Stimulated activated CD8-positive, alpha-beta memory T cell treated with anti-CD3 and anti-CD28 coated beads, Interleukin-15, amount 100 ng/mL, for 24 hours (primary cell): Measurements from ENCODE around the gene C10orf143.
A peak's percentile ranks its signal among the peaks of the same experiment; 100 is the strongest.
"Not testable (repeated sequence)": the region's sequence is repeated elsewhere in the genome, so short reads cannot be mapped to it uniquely, and the experiment has no call there.

ENCODE experiments used
- DNase-seq: peaks from one replicate; pipeline ENCODE4 v3.0.0-alpha.2; 2020; ENCODE audit warnings: low read depth

C10orf143 gene

DNA sequence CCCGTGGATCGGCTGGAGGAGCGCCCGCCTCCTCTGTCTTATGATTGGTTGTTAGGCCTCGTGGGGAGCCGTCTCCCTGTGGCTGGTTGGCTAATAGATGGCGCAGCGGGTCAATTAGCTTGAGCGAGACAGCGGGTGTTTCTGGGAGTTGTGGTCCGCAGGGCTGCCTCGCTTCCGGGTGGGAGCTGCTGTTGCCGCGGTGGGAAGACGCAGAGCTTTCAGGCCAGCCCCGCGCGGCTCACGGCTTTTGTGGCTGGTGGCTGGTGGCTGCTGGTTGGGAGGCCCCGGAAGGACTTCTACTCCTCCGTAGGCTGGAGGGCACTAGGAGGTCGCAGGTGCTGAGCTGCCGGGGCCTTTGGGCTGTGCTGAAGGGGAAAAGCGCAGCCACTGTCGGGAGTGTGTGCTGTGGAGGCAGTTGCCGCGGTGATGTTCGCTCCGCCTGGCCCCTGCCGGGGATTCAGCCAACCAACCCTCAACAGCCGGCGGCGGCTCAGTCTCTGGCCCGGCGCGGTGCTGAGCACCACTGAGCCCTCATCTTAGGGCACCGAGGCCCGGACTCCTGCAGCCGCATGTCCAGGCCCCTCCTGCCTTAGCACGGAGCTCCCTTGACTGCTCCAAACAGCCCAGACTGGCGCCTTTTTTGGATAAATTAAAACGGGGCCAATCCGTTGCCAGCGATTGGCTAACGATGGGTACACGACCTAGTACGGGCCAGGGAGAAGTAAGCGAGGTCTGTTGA is 652 bp upstream of the C10orf143 start:
- DNase-seq = peak; percentile 69

GRCh38 chr10:130109796-130110245 is 809 bp downstream of the C10orf143 start:
- peak; percentile 13 for DNase-seq

GRCh38 chr10:130108934-130109604 is 1.6 kb downstream of the C10orf143 start:
- no peak for DNase-seq

GRCh38 chr10:130108146-130108545 is 2.5 kb downstream of the C10orf143 start:
- not testable (repeated sequence) for DNase-seq

- no peak for DNase-seq
These were observed 4.9 kb downstream of the C10orf143 start for GRCh38 chr10:130105724-130106123.

DNA sequence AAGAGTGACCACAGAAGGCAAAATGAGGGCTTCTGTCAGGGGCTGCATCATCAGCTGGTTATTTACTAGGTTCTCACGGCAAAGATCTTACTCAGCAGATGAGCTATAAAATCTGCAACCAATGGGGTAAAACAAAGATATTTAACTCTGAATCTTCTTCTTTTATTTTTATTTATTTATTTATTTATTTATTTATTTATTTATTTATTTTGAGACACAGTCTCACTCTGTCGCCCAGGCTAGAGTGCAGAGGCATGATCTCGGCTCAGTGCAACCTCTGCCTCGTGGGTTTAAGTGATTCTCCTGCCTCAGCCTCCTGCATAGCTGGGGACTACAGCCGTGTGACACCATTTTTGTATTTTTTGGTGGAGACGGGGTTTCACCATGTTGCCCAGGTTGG is 11.3 kb downstream of the C10orf143 start:
- no peak for DNase-seq

DNA sequence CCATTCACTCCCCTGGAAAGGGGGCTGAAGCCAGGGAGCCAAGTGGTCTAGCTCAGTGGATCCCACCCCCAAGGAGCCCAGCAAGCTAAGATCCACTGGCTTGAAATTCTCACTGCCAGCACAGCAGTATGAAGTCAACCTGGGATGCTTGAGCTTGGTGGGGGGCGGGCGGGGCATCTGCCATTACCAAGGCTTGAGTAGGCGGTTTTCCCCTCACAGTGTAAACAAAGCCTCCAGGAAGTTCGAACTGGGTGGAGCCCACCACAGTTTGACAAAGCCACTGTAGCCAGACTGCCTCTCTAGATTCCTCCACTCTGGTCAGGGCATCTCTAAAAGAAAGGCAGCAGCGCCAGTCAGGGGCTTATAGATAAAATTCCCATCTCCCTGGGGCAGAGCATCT is 20.1 kb downstream of the C10orf143 start:
- not testable (repeated sequence) for DNase-seq

- DNase-seq = no peak
These were observed 30.2 kb downstream of the C10orf143 start for GRCh38 chr10:130080461-130080814.

- no peak for DNase-seq
These were observed 30.8 kb downstream of the C10orf143 start for GRCh38 chr10:130079614-130080460.

DNA sequence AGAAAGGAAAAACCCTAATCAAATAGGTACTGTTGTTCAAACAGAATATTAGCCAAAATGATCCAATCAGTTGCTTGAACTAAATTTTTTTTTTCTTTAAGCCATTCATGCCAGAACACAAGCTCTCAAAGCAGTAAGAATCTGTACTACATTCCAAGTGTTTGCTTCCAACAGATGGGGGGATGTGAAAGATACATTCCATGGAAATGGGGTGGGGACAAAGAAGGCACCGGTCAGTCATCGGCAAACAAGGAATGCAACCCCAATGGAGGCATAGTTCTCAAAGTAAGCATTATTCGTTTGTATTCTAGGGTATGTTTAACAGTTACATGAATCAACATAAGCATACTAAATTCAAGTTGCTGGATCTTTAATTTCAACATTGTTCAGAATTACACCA is 32.5 kb downstream of the C10orf143 start:
- no peak for DNase-seq

GRCh38 chr10:130076681-130077080 is 33.9 kb downstream of the C10orf143 start:
- DNase-seq = no peak

DNA sequence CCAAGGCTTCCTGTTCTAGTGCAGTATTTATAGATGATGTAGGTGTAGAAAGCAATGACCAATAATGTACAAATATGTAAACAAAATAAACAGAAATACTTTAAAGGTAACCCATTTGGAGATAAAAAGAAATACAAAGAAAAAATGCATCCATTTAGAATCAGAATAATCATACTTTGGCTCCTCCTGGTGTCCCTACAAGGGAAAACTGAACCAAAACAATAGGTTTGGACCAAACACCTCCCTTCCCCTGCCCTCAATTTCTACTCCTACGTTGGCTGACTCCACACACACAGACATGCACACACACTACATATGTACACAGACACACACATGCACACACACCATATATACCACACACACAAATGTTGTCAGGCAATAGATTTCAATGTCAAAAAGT is 36.0 kb downstream of the C10orf143 start:
- no peak for DNase-seq

DNA sequence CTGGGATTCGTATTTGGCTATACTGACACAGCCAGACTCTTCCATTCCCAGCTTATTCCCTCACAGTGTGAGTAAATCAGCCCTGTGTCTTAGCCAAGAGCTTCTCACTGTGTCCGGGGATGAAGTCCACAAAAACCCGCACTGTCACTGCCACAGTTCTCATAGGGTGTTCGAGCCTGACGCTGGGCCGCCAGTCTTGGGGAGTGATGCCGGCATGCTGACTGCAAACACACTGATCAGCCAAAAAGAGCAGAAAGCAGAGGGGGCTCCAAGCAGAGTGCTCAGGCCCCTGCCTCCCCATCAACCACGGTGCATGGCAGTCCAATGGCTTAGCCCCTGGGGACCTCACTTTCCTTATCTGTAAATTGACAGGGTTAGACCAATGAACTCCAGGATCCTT is 36.7 kb downstream of the C10orf143 start:
- no peak for DNase-seq

GRCh38 chr10:130072247-130072646 is 38.4 kb downstream of the C10orf143 start:
- DNase-seq = no peak

DNA sequence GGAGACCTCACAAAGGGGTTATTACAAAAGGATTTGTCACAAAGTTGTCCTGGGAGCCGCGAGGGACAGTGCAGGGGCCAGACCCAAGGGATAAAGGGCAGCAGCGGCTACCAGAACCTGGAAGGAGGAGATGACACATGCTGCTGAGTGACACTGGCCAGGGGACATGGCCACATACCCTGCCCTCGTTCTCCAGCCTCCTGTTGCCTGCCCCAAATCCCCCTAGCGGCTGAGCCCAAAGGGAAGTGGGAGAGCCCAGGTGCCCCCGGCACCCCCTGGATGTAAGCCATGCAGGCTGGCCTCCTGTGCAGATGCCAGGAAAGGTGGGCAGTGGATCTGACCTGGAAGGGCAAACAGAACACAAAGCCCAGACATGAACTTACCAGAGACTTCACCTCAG is 42.7 kb downstream of the C10orf143 start:
- DNase-seq = no peak

DNA sequence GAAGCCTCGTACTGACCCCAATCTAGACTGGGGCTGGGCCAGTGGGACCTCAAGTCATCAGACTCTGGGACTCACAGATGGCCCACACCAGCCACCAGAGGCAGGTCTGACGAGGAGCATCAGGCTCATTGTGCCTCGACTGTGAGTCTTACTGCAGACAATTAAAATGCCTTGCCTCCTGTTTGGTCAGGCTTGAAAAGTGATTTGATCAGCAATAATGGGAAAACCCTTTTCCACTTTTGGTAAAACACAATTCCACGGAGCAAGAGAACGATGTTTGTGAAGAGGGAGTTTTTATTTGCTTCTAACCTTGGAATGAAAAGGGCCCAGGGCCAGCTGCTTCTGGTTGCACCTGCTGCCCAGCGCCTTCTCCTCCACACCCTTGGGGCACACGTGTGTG is 43.9 kb downstream of the C10orf143 start:
- no peak for DNase-seq

- DNase-seq = no peak
These were observed 45.4 kb downstream of the C10orf143 start for GRCh38 chr10:130065251-130065650.

- no peak for DNase-seq
These were observed 45.8 kb downstream of the C10orf143 start for GRCh38 chr10:130064783-130065182.

GRCh38 chr10:130062976-130063375 is 47.7 kb downstream of the C10orf143 start:
- no peak for DNase-seq

- no peak for DNase-seq
These were observed 48.4 kb downstream of the C10orf143 start for GRCh38 chr10:130062201-130062600.

GRCh38 chr10:130061760-130062159 is 48.9 kb downstream of the C10orf143 start:
- no peak for DNase-seq

GRCh38 chr10:130054021-130054420 is 56.6 kb downstream of the C10orf143 start:
- DNase-seq = no peak

GRCh38 chr10:130053561-130053960 is 57.1 kb downstream of the C10orf143 start:
- DNase-seq = no peak
